IMR-90 (cell line): ENCODE results near the gene DLX1. TPM values are rescaled to one million over a fixed set of nuclear protein-coding genes. Genes with fewer than 3 reads are reported as not detected.
A peak's percentile ranks its signal among the peaks of the same experiment; 100 is the strongest.

Experiments
- ATAC-seq: fragments of 200-7000 bp; cut with Tn5 transposase; 2 replicates; pipeline ENCODE4 v1.9.1; 2020; ENCODE audit warnings: low read depth, mild to moderate bottlenecking, moderate library complexity
- BruUV-seq: library from RNA; stranded (reverse); fragments of 400-500 nt; replicated peaks from 2 replicates; lab custom pipeline; 2021; lab: Mats Ljungman, UMichigan
- CTCF ChIA-PET: fragments of 300-600 bp; formaldehyde crosslinking; extraction: SDS; loops from one replicate; lab custom pipeline; 2021; ENCODE audit warnings: antibody characterized with exemption; lab: Yijun Ruan, JAX
- POLR2A ChIA-PET: fragments of 300-600 bp; sonication (Branson Sonifier 250); formaldehyde crosslinking; loops from one replicate; lab custom pipeline; 2022; ENCODE audit warnings: antibody characterized with exemption; ENCODE audit not compliant: unreplicated experiment; lab: Charles Lee
- DNase-seq: peaks from one replicate; pipeline ENCODE4 v3.0.0; 2013
- H2AFZ ChIP-seq: replicated peaks from 2 replicates; pipeline ENCODE3; 2013; ENCODE audit warnings: low read length, mild to moderate bottlenecking; ENCODE audit not compliant: poor library complexity
- H2AK5ac ChIP-seq: 2 replicates; pipeline ENCODE4 v1.6.1; 2013; ENCODE audit warnings: low read depth, low read length, inconsistent platforms
- H2AK9ac ChIP-seq: replicated peaks from 2 replicates; pipeline ENCODE3; 2013; ENCODE audit warnings: mild to moderate bottlenecking, low read depth, low read length, moderate library complexity; ENCODE audit not compliant: poor library complexity
- H2BK120ac ChIP-seq: 2 replicates; pipeline ENCODE4 v1.6.1; 2013; ENCODE audit warnings: low read depth, low read length, inconsistent platforms
- H2BK15ac ChIP-seq: 3 replicates; pipeline ENCODE4 v1.6.1; 2013; ENCODE audit warnings: low read depth, low read length, inconsistent platforms
- H2BK20ac ChIP-seq: 2 replicates; pipeline ENCODE4 v1.6.1; 2013; ENCODE audit warnings: low read depth, mild to moderate bottlenecking, inconsistent platforms, low read length, moderate library complexity
- H2BK5ac ChIP-seq: 2 replicates; pipeline ENCODE4 v1.6.1; 2013; ENCODE audit warnings: mild to moderate bottlenecking, low read depth, low read length, inconsistent platforms; ENCODE audit not compliant: poor library complexity, severe bottlenecking
- H3K14ac ChIP-seq: replicated peaks from 2 replicates; pipeline ENCODE4 v1.6.1; 2013; ENCODE audit warnings: low read depth, low read length, inconsistent platforms
- H3K18ac ChIP-seq: 2 replicates; pipeline ENCODE4 v1.6.1; 2013; ENCODE audit warnings: low read depth, low read length, control low read depth
- H3K23ac ChIP-seq: 2 replicates; pipeline ENCODE4 v1.6.1; 2013; ENCODE audit warnings: low read depth, low read length, inconsistent platforms
- H3K27ac ChIP-seq: 2 replicates; pipeline ENCODE4 v1.5.1; 2013; ENCODE audit warnings: mild to moderate bottlenecking, control low read depth, low read length; ENCODE audit not compliant: insufficient read depth
- H3K27me3 ChIP-seq: 2 replicates; pipeline ENCODE4 v1.6.1; 2013; ENCODE audit warnings: low read length; ENCODE audit not compliant: control insufficient read depth, insufficient read depth
- H3K36me3 ChIP-seq: 2 replicates; pipeline ENCODE4 v1.6.1; 2013; ENCODE audit warnings: low read length, mixed read lengths; ENCODE audit not compliant: control insufficient read depth, insufficient read depth
- H3K4ac ChIP-seq: 2 replicates; pipeline ENCODE4 v1.6.1; 2013; ENCODE audit warnings: low read depth, low read length, inconsistent platforms
- H3K4me1 ChIP-seq: 2 replicates; pipeline ENCODE4 v1.6.1; 2013; ENCODE audit warnings: low read length, mixed read lengths; ENCODE audit not compliant: control insufficient read depth, insufficient read depth
- H3K4me2 ChIP-seq: 2 replicates; pipeline ENCODE4 v1.6.1; 2013; ENCODE audit warnings: low read depth, mild to moderate bottlenecking, control low read depth, low read length, moderate library complexity
- H3K4me3 ChIP-seq: 2 replicates; pipeline ENCODE4 v1.5.1; 2013; ENCODE audit warnings: low read depth, mild to moderate bottlenecking, control low read depth, low read length, moderate library complexity; ENCODE audit not compliant: insufficient read depth
- H3K56ac ChIP-seq: 2 replicates; pipeline ENCODE4 v1.6.1; 2013; ENCODE audit warnings: low read length, inconsistent platforms; ENCODE audit not compliant: insufficient read depth; ENCODE audit errors: extremely low read depth
- H3K79me1 ChIP-seq, 2 experiments: 2 replicates each; pipeline ENCODE4 v1.6.1; 2013; ENCODE audit warnings: low read length in 2 of 2, inconsistent platforms in 1 of 2, low read depth in 1 of 2
- H3K9ac ChIP-seq: 2 replicates; pipeline ENCODE4 v1.6.1; 2013; ENCODE audit warnings: low read depth, low read length, control low read depth
- H3K9me1 ChIP-seq: 2 replicates; pipeline ENCODE4 v1.6.1; 2013; ENCODE audit warnings: low read length, inconsistent platforms; ENCODE audit not compliant: insufficient read depth
- H3K9me3 ChIP-seq: 2 replicates; pipeline ENCODE4 v1.6.1; 2013; ENCODE audit warnings: low read length; ENCODE audit not compliant: control insufficient read depth, insufficient read depth
- H4K20me1 ChIP-seq: 2 replicates; pipeline ENCODE4 v1.6.1; 2013; ENCODE audit warnings: low read length, inconsistent platforms; ENCODE audit not compliant: insufficient read depth
- H4K5ac ChIP-seq: 2 replicates; pipeline ENCODE4 v1.6.1; 2013; ENCODE audit warnings: mild to moderate bottlenecking, low read depth, low read length, control low read depth
- H4K8ac ChIP-seq, 2 experiments: 2 replicates each; pipeline ENCODE4 v1.6.1; 2013; ENCODE audit warnings: low read depth in 2 of 2, low read length in 2 of 2, control low read depth in 1 of 2, inconsistent platforms in 1 of 2
- H4K91ac ChIP-seq: 2 replicates; pipeline ENCODE4 v1.6.1; 2013; ENCODE audit warnings: low read depth, low read length, inconsistent platforms; ENCODE audit not compliant: insufficient read depth
- MAZ ChIP-seq: IDR thresholded peaks from 2 replicates; pipeline ENCODE4 v1.6.1; 2012; ENCODE audit warnings: low read depth, mild to moderate bottlenecking, low read length, improper control_type of control experiment, moderate library complexity, borderline replicate concordance
- WGBS, 2 experiments: methylation state at CpG; one replicate each; pipeline versions ENCODE4 v1.1.5 to v1.1.7; 2013; ENCODE audit warnings: missing lambda C conversion rate in 2 of 2; ENCODE audit not compliant: insufficient read length in 1 of 2; ENCODE audit errors: extremely low coverage in 2 of 2; 5-methylcytosine and 5-hydroxymethylcytosine counted together
- dilution Hi-C: fragments of 300-500 bp; cut with HindIII; formaldehyde crosslinking; loops from one replicate; pipeline ENCODE4 v1.14.3; 2018; ENCODE audit warnings: low sequenced_read_pairs; ENCODE audit not compliant: unreplicated experiment
- in situ Hi-C: fragments of 300-500 bp; cut with MboI; formaldehyde crosslinking; loops from 3 replicates; pipeline ENCODE4 v1.14.3; 2019; ENCODE audit warnings: low sequenced_read_pairs, inconsistent platforms, mixed read lengths
- intact Hi-C: fragments of 100-400 bp; cut with micrococcal nuclease; formaldehyde crosslinking; loops from 2 replicates; pipeline ENCODE4 v1.10.0; 2022
- polyA plus RNA-seq, 3 experiments: library from polyadenylated mRNA; depleted of rRNA; stranded (reverse); fragments of >200 nt; gene quantifications; 2 replicates each; pipeline ENCODE4 v1.2.3, GENCODE V29; 2012; ENCODE audit warnings: low replicate concordance in 1 of 3
- total RNA-seq: library from RNA; depleted of rRNA; stranded (reverse); fragments of >200 nt; gene quantifications from 2 replicates; pipeline ENCODE4 v1.2.3, GENCODE V29; 2012
- TF ChIP-seq, protein P1 (sequence below): conservative IDR thresholded peaks from 2 replicates; pipeline ENCODE4 v1.5.1; 2012; ENCODE audit warnings: mild to moderate bottlenecking, low read depth, low read length, improper control_type of control experiment
- TF ChIP-seq, protein P2 (sequence below): fragments of 150-350 bp; IDR thresholded peaks from 2 replicates; pipeline ENCODE4 v1.6.1; 2017; ENCODE audit warnings: mild to moderate bottlenecking, antibody characterized with exemption, low read length, low read depth

Gene DLX1
- total and polyA plus RNA-seq, 2 of the 4 experiments (the other 2 are of a cell fraction): 0.36 to 2.2 TPM

DNA sequence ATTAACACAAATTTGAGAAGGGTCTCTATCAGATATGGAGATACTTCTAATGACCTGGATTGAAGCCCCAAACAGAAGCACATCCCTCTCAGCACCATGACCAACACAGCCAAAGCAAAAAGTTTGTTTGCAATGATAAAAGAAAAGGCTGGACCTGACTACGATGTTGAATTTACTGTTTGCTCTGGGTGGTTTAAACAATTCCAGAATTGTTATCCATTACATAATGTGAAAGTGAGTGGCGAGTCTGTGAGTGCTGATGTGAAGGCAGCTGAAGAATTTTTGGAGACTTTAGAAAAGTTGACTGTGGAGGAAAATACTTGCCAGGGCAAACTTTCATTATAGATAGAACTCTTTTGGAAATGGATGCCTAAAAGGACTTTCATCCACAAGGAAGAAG is 34.8 kb downstream of the DLX1 start:
- no TSS peak for BruUV-seq
- dilution Hi-C loops (no loop called here), in situ Hi-C loops (no loop called here), intact Hi-C loops (no loop called here)
- Histone ChIP-seq H3K14ac (no peak overlapping the region), H3K79me1 (no peaks in the 10 kb centered on the region), H4K5ac (no peak overlapping the region), H3K23ac (no peak overlapping the region), H3K4me2 (no peak overlapping the region), H2BK15ac (0 out of 3 replicates have a peak overlapping the region, but pooled peaks have one; percentile 1), H2BK5ac (no peak overlapping the region), H3K9me3 (no peaks in the 10 kb centered on the region), H3K4ac (no peak overlapping the region; the same call in 1 of the 2 replicates), H3K27ac (no peak overlapping the region), H3K18ac (no peak overlapping the region), H4K8ac (no peak overlapping the region), H3K27me3 (no peaks in the 10 kb centered on the region), H3K9ac (no peak overlapping the region), H2AK5ac (no peak overlapping the region), H3K4me1 (peaks cover 5% of the 10 kb centered on the region; the same call in 1 of the 2 replicates), H2BK20ac (peak overlapping the region; percentile 34; the same call in 1 of the 2 replicates), H2BK120ac (peak overlapping the region; percentile 32; the same call in 1 of the 2 replicates), H3K36me3 (no peaks in the 10 kb centered on the region), H3K56ac (no peak overlapping the region), H3K4me3 (no peak overlapping the region), H4K20me1 (no peaks in the 10 kb centered on the region), H2AK9ac (no peak overlapping the region), H4K91ac (no peak overlapping the region), H2AFZ (no peak overlapping the region), H3K9me1 (no peaks in the 10 kb centered on the region)
- no CpG with 5 or more reads among the region's 2 CpGs for WGBS, 2 experiments
- CTCF ChIA-PET: interaction anchor here (1.0 to 1.5 kb wide), 2 partner anchors 8 to 16 kb away, joined by 3 to 5 read pairs; no protein-coding TSS in a partner anchor
- POLR2A ChIA-PET: no interaction called here
- no peak for TF ChIP-seq MAZ
- TF ChIP-seq, protein P1, sequence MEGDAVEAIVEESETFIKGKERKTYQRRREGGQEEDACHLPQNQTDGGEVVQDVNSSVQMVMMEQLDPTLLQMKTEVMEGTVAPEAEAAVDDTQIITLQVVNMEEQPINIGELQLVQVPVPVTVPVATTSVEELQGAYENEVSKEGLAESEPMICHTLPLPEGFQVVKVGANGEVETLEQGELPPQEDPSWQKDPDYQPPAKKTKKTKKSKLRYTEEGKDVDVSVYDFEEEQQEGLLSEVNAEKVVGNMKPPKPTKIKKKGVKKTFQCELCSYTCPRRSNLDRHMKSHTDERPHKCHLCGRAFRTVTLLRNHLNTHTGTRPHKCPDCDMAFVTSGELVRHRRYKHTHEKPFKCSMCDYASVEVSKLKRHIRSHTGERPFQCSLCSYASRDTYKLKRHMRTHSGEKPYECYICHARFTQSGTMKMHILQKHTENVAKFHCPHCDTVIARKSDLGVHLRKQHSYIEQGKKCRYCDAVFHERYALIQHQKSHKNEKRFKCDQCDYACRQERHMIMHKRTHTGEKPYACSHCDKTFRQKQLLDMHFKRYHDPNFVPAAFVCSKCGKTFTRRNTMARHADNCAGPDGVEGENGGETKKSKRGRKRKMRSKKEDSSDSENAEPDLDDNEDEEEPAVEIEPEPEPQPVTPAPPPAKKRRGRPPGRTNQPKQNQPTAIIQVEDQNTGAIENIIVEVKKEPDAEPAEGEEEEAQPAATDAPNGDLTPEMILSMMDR: no peak
- TF ChIP-seq, protein P2, sequence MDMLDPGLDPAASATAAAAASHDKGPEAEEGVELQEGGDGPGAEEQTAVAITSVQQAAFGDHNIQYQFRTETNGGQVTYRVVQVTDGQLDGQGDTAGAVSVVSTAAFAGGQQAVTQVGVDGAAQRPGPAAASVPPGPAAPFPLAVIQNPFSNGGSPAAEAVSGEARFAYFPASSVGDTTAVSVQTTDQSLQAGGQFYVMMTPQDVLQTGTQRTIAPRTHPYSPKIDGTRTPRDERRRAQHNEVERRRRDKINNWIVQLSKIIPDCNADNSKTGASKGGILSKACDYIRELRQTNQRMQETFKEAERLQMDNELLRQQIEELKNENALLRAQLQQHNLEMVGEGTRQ: no peak
- ATAC-seq (no peak), DNase-seq (no peak)
